Erythroblast (primary cell): ENCODE measurements around the gene NTRK1.

Experiments used
- GATA1 ChIP-seq: IDR thresholded peaks from 2 replicates; pipeline ENCODE4 v1.6.1; 2011; ENCODE audit warnings: low read depth, mild to moderate bottlenecking, control low read depth, low read length, moderate library complexity
- POLR2A ChIP-seq: IDR thresholded peaks from 2 replicates; pipeline ENCODE4 v1.6.1; 2011; ENCODE audit warnings: mild to moderate bottlenecking, low read length

DNA sequence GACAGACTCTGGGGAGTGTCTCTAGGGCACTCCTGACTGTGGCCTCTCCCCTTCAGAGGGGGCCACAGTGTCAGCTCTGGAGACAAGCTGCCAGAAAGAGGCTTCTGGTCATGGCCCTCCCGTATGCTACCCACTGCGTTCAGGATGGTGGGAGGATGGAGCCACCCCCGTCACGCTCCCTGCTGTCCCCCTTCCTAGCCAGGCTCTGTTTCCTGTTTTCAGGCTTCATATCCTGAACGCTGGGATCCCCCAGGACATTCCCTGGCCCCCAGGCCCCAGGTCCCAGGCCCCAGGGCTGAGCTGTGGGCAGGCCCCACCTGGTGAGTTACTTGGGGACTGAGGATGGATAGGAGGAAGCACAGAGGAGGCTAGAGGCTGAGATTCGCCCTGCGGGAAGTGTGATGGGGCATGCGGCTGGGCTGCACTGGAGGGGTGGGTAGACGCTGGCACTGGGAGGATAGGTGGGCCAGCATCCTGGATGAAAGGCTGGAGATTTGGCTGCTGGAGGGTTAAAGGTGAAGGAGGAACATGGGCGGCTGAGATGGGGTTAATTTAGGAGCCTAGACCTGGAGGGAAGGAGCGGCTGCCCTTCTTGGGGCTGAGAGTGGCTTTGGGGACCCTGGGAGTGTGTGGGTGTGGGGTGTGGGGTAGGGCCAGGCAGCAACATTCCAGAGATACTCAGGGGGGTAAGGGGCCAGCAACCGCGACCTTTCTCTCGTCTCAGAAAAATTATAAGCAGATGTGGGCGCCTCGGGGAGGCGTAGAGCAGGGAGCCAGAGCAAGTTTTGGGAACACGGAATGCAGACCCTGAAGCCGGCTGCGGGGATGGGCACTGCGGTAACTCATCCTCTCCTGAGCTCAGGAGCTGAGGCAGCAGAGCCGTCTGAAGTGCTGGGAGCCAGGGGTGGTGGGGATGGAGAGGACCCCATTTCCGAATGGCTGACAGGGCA is 41.6 kb downstream of the NTRK1 start:
- no peak for TF ChIP-seq POLR2A
- no peak for TF ChIP-seq GATA1
